Liver (tissue), 9 donors: Measurements from ENCODE around the gene USP2. TPM values are rescaled to one million over a fixed set of nuclear protein-coding genes. Genes with fewer than 3 reads are reported as not detected.

Source experiments
- DNase-seq: peaks from one replicate; pipeline ENCODE4 v3.0.0-alpha.2; 2017; ENCODE audit warnings: low spot score
- H3K27ac ChIP-seq, 2 donors: one replicate each; pipeline ENCODE4 v1.7.0; 2013; ENCODE audit warnings: inconsistent platforms in 2 of 2, low read length in 2 of 2, control low read depth in 1 of 2, low read depth in 1 of 2, mild to moderate bottlenecking in 1 of 2
- H3K27me3 ChIP-seq, 4 donors: one replicate each; pipeline versions ENCODE4 v1.6.1 to v1.7.0; 2013; ENCODE audit warnings: low read length in 3 of 4, inconsistent platforms in 1 of 4, mild to moderate bottlenecking in 1 of 4, moderate library complexity in 1 of 4; ENCODE audit not compliant: control insufficient read depth in 4 of 4, insufficient read depth in 4 of 4
- H3K36me3 ChIP-seq, 4 donors: one replicate each; pipeline versions ENCODE4 v1.6.1 to v1.7.0; 2013; ENCODE audit warnings: low read length in 3 of 4, mild to moderate bottlenecking in 3 of 4, low read depth in 1 of 4, moderate library complexity in 1 of 4; ENCODE audit not compliant: control insufficient read depth in 4 of 4, insufficient read depth in 3 of 4
- H3K4me1 ChIP-seq, 4 donors: one replicate each; pipeline versions ENCODE4 v1.6.1 to v1.7.0; 2013; ENCODE audit warnings: low read length in 3 of 4, mild to moderate bottlenecking in 3 of 4, moderate library complexity in 1 of 4; ENCODE audit not compliant: control insufficient read depth in 4 of 4, insufficient read depth in 4 of 4
- H3K4me3 ChIP-seq, 3 donors: one replicate each; pipeline versions ENCODE4 v1.6.1 to v1.7.0; 2013; ENCODE audit warnings: low read length in 3 of 3, control low read depth in 1 of 3, low read depth in 1 of 3, mild to moderate bottlenecking in 1 of 3
- H3K9ac ChIP-seq, 2 donors: one replicate each; pipeline ENCODE4 v1.7.0; 2013; ENCODE audit warnings: low read length in 2 of 2, mild to moderate bottlenecking in 2 of 2, moderate library complexity in 2 of 2, control low read depth in 1 of 2, low read depth in 1 of 2
- H3K9me3 ChIP-seq, 4 donors: one replicate each; pipeline versions ENCODE4 v1.6.1 to v1.7.0; 2013; ENCODE audit warnings: low read length in 3 of 4; ENCODE audit not compliant: control insufficient read depth in 4 of 4
- ATF3 ChIP-seq: IDR thresholded peaks from 2 replicates; pipeline ENCODE4 v1.6.1; 2016; ENCODE audit warnings: antibody characterized with exemption
- CTCF ChIP-seq: fragments of 150-350 bp; IDR thresholded peaks from 2 replicates; pipeline ENCODE4 v1.5.1; 2017; ENCODE audit warnings: improper control_type of control experiment, low read depth, low read length; ENCODE audit not compliant: missing input control
- EGR1 ChIP-seq, 2 donors: IDR thresholded peaks; 2 replicates each; pipeline ENCODE4 v1.6.1; 2016 to 2018; ENCODE audit warnings: antibody characterized with exemption in 2 of 2, low read depth in 2 of 2
- FOXA1 ChIP-seq: IDR thresholded peaks from 2 replicates; pipeline ENCODE4 v1.6.1; 2016; ENCODE audit warnings: antibody characterized with exemption
- FOXA2 ChIP-seq: IDR thresholded peaks from 2 replicates; pipeline ENCODE4 v1.6.1; 2016; ENCODE audit warnings: antibody characterized with exemption
- GABPA ChIP-seq, 2 donors: IDR thresholded peaks in 1 of 2; conservative IDR thresholded peaks in 1 of 2; 2 replicates each; pipeline ENCODE4 v1.6.1; 2016; ENCODE audit warnings: antibody characterized with exemption in 2 of 2, mild to moderate bottlenecking in 1 of 2, moderate library complexity in 1 of 2
- HNF4A ChIP-seq, 2 donors: conservative IDR thresholded peaks; 2 replicates each; pipeline ENCODE4 v1.6.1; 2016; ENCODE audit warnings: antibody characterized with exemption in 2 of 2, mild to moderate bottlenecking in 2 of 2
- HNF4G ChIP-seq: IDR thresholded peaks from 2 replicates; pipeline ENCODE4 v1.6.1; 2016; ENCODE audit warnings: antibody characterized with exemption
- JUND ChIP-seq, 2 donors: IDR thresholded peaks; 2 replicates each; pipeline ENCODE4 v1.6.1; 2016; ENCODE audit warnings: antibody characterized with exemption in 2 of 2
- NR2F2 ChIP-seq: IDR thresholded peaks from 2 replicates; pipeline ENCODE4 v1.6.1; 2016; ENCODE audit warnings: antibody characterized with exemption
- RAD21 ChIP-seq, 2 donors: IDR thresholded peaks; 2 replicates each; pipeline ENCODE4 v1.6.1; 2016; ENCODE audit warnings: antibody characterized with exemption in 2 of 2, mild to moderate bottlenecking in 2 of 2
- REST ChIP-seq: IDR thresholded peaks from 2 replicates; pipeline ENCODE4 v1.6.1; 2016; ENCODE audit warnings: antibody characterized with exemption, mild to moderate bottlenecking
- RXRA ChIP-seq, 2 donors: IDR thresholded peaks; 2 replicates each; pipeline ENCODE4 v1.6.1; 2017 to 2018; ENCODE audit warnings: antibody characterized with exemption in 2 of 2, mild to moderate bottlenecking in 1 of 2
- SP1 ChIP-seq: IDR thresholded peaks from 2 replicates; pipeline ENCODE4 v1.6.1; 2018; ENCODE audit warnings: antibody characterized with exemption, mild to moderate bottlenecking
- TAF1 ChIP-seq: conservative IDR thresholded peaks from 2 replicates; pipeline ENCODE4 v1.6.1; 2016; ENCODE audit warnings: antibody characterized with exemption, mild to moderate bottlenecking
- YY1 ChIP-seq: IDR thresholded peaks from 2 replicates; pipeline ENCODE4 v1.6.1; 2016; ENCODE audit warnings: antibody characterized with exemption, mild to moderate bottlenecking
- WGBS: extraction: QIAGEN DNeasy Blood & Tissue Kit; methylation state at CpG from one replicate; pipeline ENCODE4 v1.1.7; 2013; 5-methylcytosine and 5-hydroxymethylcytosine counted together
- polyA plus RNA-seq, 2 donors: library from polyadenylated mRNA; stranded (reverse) in 1 of 2; unstranded in 1 of 2; fragments of 200-250 nt in 1 of 2; fragments of >200 nt in 1 of 2; fragmentation: Nextera tagmentation in 1 of 2; extraction: Ambion mirVana in 1 of 2; gene quantifications; one replicate each; pipeline versions ENCODE4 v1.2.1 to v1.2.3, GENCODE V29; 2013 to 2015
- total RNA-seq, 2 donors: library from RNA; depleted of rRNA; stranded (reverse); fragments of >200 nt; gene quantifications; one replicate each; pipeline ENCODE4 v1.2.3, GENCODE V29; 2014
- TF ChIP-seq, protein P1 (sequence below): IDR thresholded peaks from 2 replicates; pipeline ENCODE4 v1.6.1; 2016; ENCODE audit warnings: antibody characterized with exemption
- TF ChIP-seq, protein P2 (sequence below): IDR thresholded peaks from 2 replicates; pipeline ENCODE4 v1.6.1; 2016; ENCODE audit warnings: antibody characterized with exemption
- donor health status: healthy.
- donor health status: healthy.
- donor health status: healthy.
- donor health status: healthy.
- donor health status: healthy.

USP2 gene
- total and polyA plus RNA-seq, 4 donors: 0.65 to 4.4 (median 2.1) TPM

- WGBS: 30% methylated on average over 8 of the region's 8 CpGs
- Histone ChIP-seq H3K27me3 (peaks cover 0 to 6% (median 1%) of the 10 kb centered on the region in 4 donors), H3K36me3 (no peaks in the 10 kb centered on the region), H3K4me3 (no peak overlapping the region), H3K9ac (no peak overlapping the region), H3K27ac (no peak overlapping the region), H3K4me1 (peaks cover 0 to 4% (median under 1%) of the 10 kb centered on the region in 4 donors), H3K9me3 (no peaks in the 10 kb centered on the region)
- TF ChIP-seq RAD21 (IDR thresholded peaks at IDR 0.05) (no peak), FOXA1 (no peak), REST (no peak), FOXA2 (no peak), NR2F2 (no peak), GABPA (IDR thresholded peaks at IDR 0.05 in 1 of 2, conservative IDR thresholded peaks at IDR 0.05 in 1 of 2) (no peak), RXRA (IDR thresholded peaks at IDR 0.05) (no peak), EGR1 (IDR thresholded peaks at IDR 0.05; ENCODE audit: low read depth in 2 of 2) (no peak), SP1 (no peak), YY1 (no peak), JUND (IDR thresholded peaks at IDR 0.05) (no peak), HNF4G (no peak), HNF4A (conservative IDR thresholded peaks at IDR 0.05) (no peak)
- TF ChIP-seq, protein P1, sequence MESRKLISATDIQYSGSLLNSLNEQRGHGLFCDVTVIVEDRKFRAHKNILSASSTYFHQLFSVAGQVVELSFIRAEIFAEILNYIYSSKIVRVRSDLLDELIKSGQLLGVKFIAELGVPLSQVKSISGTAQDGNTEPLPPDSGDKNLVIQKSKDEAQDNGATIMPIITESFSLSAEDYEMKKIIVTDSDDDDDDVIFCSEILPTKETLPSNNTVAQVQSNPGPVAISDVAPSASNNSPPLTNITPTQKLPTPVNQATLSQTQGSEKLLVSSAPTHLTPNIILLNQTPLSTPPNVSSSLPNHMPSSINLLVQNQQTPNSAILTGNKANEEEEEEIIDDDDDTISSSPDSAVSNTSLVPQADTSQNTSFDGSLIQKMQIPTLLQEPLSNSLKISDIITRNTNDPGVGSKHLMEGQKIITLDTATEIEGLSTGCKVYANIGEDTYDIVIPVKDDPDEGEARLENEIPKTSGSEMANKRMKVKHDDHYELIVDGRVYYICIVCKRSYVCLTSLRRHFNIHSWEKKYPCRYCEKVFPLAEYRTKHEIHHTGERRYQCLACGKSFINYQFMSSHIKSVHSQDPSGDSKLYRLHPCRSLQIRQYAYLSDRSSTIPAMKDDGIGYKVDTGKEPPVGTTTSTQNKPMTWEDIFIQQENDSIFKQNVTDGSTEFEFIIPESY: no peak
- TF ChIP-seq, protein P2, sequence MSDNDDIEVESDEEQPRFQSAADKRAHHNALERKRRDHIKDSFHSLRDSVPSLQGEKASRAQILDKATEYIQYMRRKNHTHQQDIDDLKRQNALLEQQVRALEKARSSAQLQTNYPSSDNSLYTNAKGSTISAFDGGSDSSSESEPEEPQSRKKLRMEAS: no peak
- DNase-seq: no peak
Measured at GRCh38 chr11:119421351-119421750, 39.9 kb upstream of the USP2 start.

- Histone ChIP-seq H3K27me3 (peaks cover 0 to 6% (median 1%) of the 10 kb centered on the region in 4 donors), H3K4me3 (no peak overlapping the region), H3K4me1 (peaks cover 0 to 4% (median under 1%) of the 10 kb centered on the region in 4 donors), H3K36me3 (no peaks in the 10 kb centered on the region), H3K9ac (no peak overlapping the region), H3K9me3 (no peaks in the 10 kb centered on the region), H3K27ac (no peak overlapping the region)
- 87% methylated on average over 8 of the region's 8 CpGs for WGBS
- TF ChIP-seq, protein P2: no peak
- TF ChIP-seq ATF3 (no peak), TAF1 (no peak), RXRA (IDR thresholded peaks at IDR 0.05) (no peak), FOXA1 (no peak), GABPA (IDR thresholded peaks at IDR 0.05 in 1 of 2, conservative IDR thresholded peaks at IDR 0.05 in 1 of 2) (no peak), NR2F2 (no peak), REST (no peak), CTCF (no peak), SP1 (no peak)
- TF ChIP-seq, protein P1: no peak
- no peak for DNase-seq
Measured at GRCh38 chr11:119420631-119421030, 39.1 kb upstream of the USP2 start.
